ENCODE data around the gene TSHZ1. TPM values are rescaled to one million over a fixed set of nuclear protein-coding genes. Genes with fewer than 3 reads are reported as not detected.

The TSHZ1 gene
- total RNA-seq, 1 experiment from 2014 or later, result 5.6 TPM

GRCh38 chr18:75208155-75208835 is 2.3 kb upstream of the TSHZ1 start:
- ATAC-seq, result peak; percentile 12
- Histone ChIP-seq H2AFZ (ENCODE audit: low read length) (peak overlapping the region; percentile 64), H4K20me1 (ENCODE audit: low read length) (0 out of 2 replicates have a peak, but pooled peaks cover 8% of the 10 kb centered on the region), H3K27me3 (ENCODE audit: low read length) (no peaks in the 10 kb centered on the region), H3K36me3 (ENCODE audit: low read depth, low read length) (no peaks in the 10 kb centered on the region), H3F3A (ENCODE audit: low read length, unreplicated experiment) (peaks cover 9% of the 10 kb centered on the region), H3K79me2 (ENCODE audit: low read length) (peaks cover 63% of the 10 kb centered on the region), H3K4me3 (ENCODE audit: low read length) (peak overlapping the region; percentile 92), H3K4me1 (ENCODE audit: insufficient read depth, low read length) (peaks cover 28% of the 10 kb centered on the region), H3K9ac (ENCODE audit: low read length) (peak overlapping the region; percentile 81), H3K4me2 (ENCODE audit: low read length) (peak overlapping the region; percentile 92), H3K9me2 (replicated peaks; ENCODE audit: low read length) (no peaks in the 10 kb centered on the region), H3K27ac (ENCODE audit: low read length) (peak overlapping the region; percentile 89), H3K9me3 (ENCODE audit: low read length) (no peaks in the 10 kb centered on the region)
- POLR2A ChIA-PET (ENCODE audit: unreplicated experiment), result no interaction called here
- intact Hi-C loops (cut with micrococcal nuclease), result loop anchor here (1.0 to 5.0 kb wide), 2 partner anchors 137 to 556 kb away; no protein-coding TSS in a partner anchor
- DNase-seq, result peak; percentile 37
- TF ChIP-seq EZH2 (IDR thresholded peaks at IDR 0.05; ENCODE audit: low read length, unreplicated experiment), result no peak
- TF ChIP-seq CTCF (conservative IDR thresholded peaks at IDR 0.05; ENCODE audit: low read depth, low read length), result no peak
- CTCF ChIA-PET, result no interaction called here
- no TSS peak for BruUV-seq (replicated peaks)

- H3K9me3 ChIP-seq (ENCODE audit: low read length), result no peaks in the 10 kb centered on the region
- DNase-seq (no peak), ATAC-seq (no peak; the same call in 1 of the 2 replicates)
- CTCF ChIA-PET, result interaction anchor here (0.6 kb wide), 1 partner anchor 103 kb away, joined by 4 read pairs; no protein-coding TSS in a partner anchor
- peak overlapping the region; percentile 92 for H3K4me3 ChIP-seq (ENCODE audit: low read length)
- intact Hi-C loops (cut with micrococcal nuclease), result loop anchor here (1.0 to 5.0 kb wide), 3 partner anchors 137 to 556 kb away; no protein-coding TSS in a partner anchor
- H2AFZ ChIP-seq (ENCODE audit: low read length), result peak overlapping the region; percentile 64; the same call in 1 of the 2 replicates
- no peaks in the 10 kb centered on the region for H3K9me2 ChIP-seq (replicated peaks; ENCODE audit: low read length)
- POLR2A ChIA-PET (ENCODE audit: unreplicated experiment), result interaction anchor here (0.6 to 0.7 kb wide), 3 partner anchors 207 to 304 kb away, joined by 4 to 6 read pairs (median 4); no protein-coding TSS in a partner anchor
- peaks cover 58% of the 10 kb centered on the region for H3K79me2 ChIP-seq (ENCODE audit: low read length)
- no peaks in the 10 kb centered on the region for H3K27me3 ChIP-seq (ENCODE audit: low read length)
- TF ChIP-seq EZH2 (IDR thresholded peaks at IDR 0.05; ENCODE audit: low read length, unreplicated experiment) (no peak), CTCF (conservative IDR thresholded peaks at IDR 0.05; ENCODE audit: low read depth, low read length) (no peak), EZH2phosphoT487 (IDR thresholded peaks at IDR 0.05; ENCODE audit: borderline replicate concordance, low read length) (no peak)
- BruUV-seq (replicated peaks), result no TSS peak
- H4K20me1 ChIP-seq (ENCODE audit: low read length), result 0 out of 2 replicates have a peak, but pooled peaks cover 8% of the 10 kb centered on the region
- H3K36me3 ChIP-seq (ENCODE audit: low read depth, low read length), result no peaks in the 10 kb centered on the region
- H3K4me1 ChIP-seq (ENCODE audit: insufficient read depth, low read length), result peaks cover 33% of the 10 kb centered on the region
- peak overlapping the region; percentile 92 for H3K4me2 ChIP-seq (ENCODE audit: low read length)
- peaks cover 9% of the 10 kb centered on the region for H3F3A ChIP-seq (ENCODE audit: low read length, unreplicated experiment)
- H3K27ac ChIP-seq (ENCODE audit: low read length), result peak overlapping the region; percentile 89
- H3K9ac ChIP-seq (ENCODE audit: low read length), result peak overlapping the region; percentile 81
Observed at GRCh38 chr18:75208836-75209128, 1.8 kb upstream of the TSHZ1 start.

All from PC-3 (cell line).